K562 (cell line): ENCODE results near the gene SIGLEC15. TPM values are rescaled to one million over a fixed set of nuclear protein-coding genes. Genes with fewer than 3 reads are reported as not detected.

Experiments used
- ATAC-seq: fragments of 200-7000 bp; cut with Tn5 transposase; 3 replicates; pipeline ENCODE4 v1.9.1; 2020; ENCODE audit warnings: moderate library complexity
- BruUV-seq: library from RNA; stranded (reverse); fragments of 400-500 nt; replicated peaks from 2 replicates; lab custom pipeline; 2021; lab: Mats Ljungman, UMichigan
- CTCF ChIA-PET: fragments of 300-600 bp; formaldehyde crosslinking; extraction: SDS; loops from one replicate; lab custom pipeline; 2021; ENCODE audit warnings: low intra/inter-chr PET ratio; lab: Yijun Ruan, JAX
- POLR2A ChIA-PET: fragments of 300-600, 350-650 bp; sonication (Branson Sonifier 250); formaldehyde crosslinking; extraction: SDS; loops from one replicate; lab custom pipeline; 2021; ENCODE audit warnings: antibody characterized with exemption, inconsistent platforms; lab: Yijun Ruan, JAX
- DNase-seq, 4 experiments: peaks; one replicate each; pipeline versions ENCODE4 v3.0.0 to v3.0.0-alpha.2; 2011 to 2018; ENCODE audit warnings: low spot score in 3 of 4, mixed read lengths in 3 of 4; ENCODE audit errors: extremely low read depth in 1 of 4
- FAIRE-seq: peaks from 2 replicates; lab custom pipeline; 2011; peaks lifted over from hg19 to GRCh38; lab: Jason Lieb, UNC
- H2AFZ ChIP-seq: 2 replicates; pipeline ENCODE4 v1.6.0; 2011; ENCODE audit warnings: low read depth, low read length, control low read depth, inconsistent platforms
- H3K27ac ChIP-seq: fragments of 200-600 bp; 3 replicates; pipeline ENCODE4 v1.8.0; 2011; ENCODE audit warnings: low read depth, mild to moderate bottlenecking, control low read depth, inconsistent platforms, low read length, moderate library complexity, mixed read lengths; ENCODE audit errors: extremely low read depth
- H3K27me3 ChIP-seq, 2 experiments: fragments of 300-600 bp in 1 of 2; 2 replicates in 1 of 2; 3 replicates in 1 of 2; pipeline versions ENCODE4 v1.6.0 to v1.8.0; 2011; ENCODE audit warnings: inconsistent platforms in 2 of 2, low read length in 2 of 2, mild to moderate bottlenecking in 1 of 2, mixed read lengths in 1 of 2, moderate library complexity in 1 of 2; ENCODE audit not compliant: control insufficient read depth in 2 of 2, insufficient read depth in 2 of 2
- H3K36me3 ChIP-seq: fragments of 300-600 bp; 3 replicates; pipeline ENCODE4 v1.8.0; 2011; ENCODE audit warnings: mild to moderate bottlenecking, low read length, inconsistent platforms; ENCODE audit not compliant: control insufficient read depth, insufficient read depth
- H3K4me1 ChIP-seq, 2 experiments: fragments of 200-600 bp in 1 of 2; replicated peaks in 1 of 2; 2 replicates in 1 of 2; 3 replicates in 1 of 2; pipeline versions ENCODE4 v1.5.1 to v1.8.0; 2011; ENCODE audit warnings: inconsistent platforms in 2 of 2, low read length in 2 of 2, mild to moderate bottlenecking in 1 of 2, mixed read lengths in 1 of 2, moderate library complexity in 1 of 2; ENCODE audit not compliant: control insufficient read depth in 2 of 2, insufficient read depth in 2 of 2
- H3K4me2 ChIP-seq: 2 replicates; pipeline ENCODE4 v1.6.1; 2011; ENCODE audit warnings: low read length, control low read depth, inconsistent platforms, mixed read lengths; ENCODE audit not compliant: insufficient read depth
- H3K4me3 ChIP-seq: fragments of 200-600 bp; sonication (generic), shearing (Covaris generic); 2 replicates; pipeline ENCODE4 v1.5.1; 2016; ENCODE audit warnings: control low read depth, inconsistent platforms
- H3K79me2 ChIP-seq: fragments of 200-600 bp; 3 replicates; pipeline ENCODE4 v1.8.0; 2011; ENCODE audit warnings: low read length, inconsistent platforms; ENCODE audit not compliant: control insufficient read depth, insufficient read depth
- H3K9ac ChIP-seq, 2 experiments: 2 replicates each; pipeline versions ENCODE4 v1.6.0 to v1.6.1; 2011; ENCODE audit warnings: low read depth in 2 of 2, low read length in 2 of 2, control low read depth in 1 of 2, inconsistent platforms in 1 of 2, mild to moderate bottlenecking in 1 of 2, mixed read lengths in 1 of 2; ENCODE audit not compliant: insufficient read depth in 1 of 2
- H3K9me1 ChIP-seq: one replicate; pipeline ENCODE4 v1.6.0; 2011; ENCODE audit warnings: inconsistent platforms, mild to moderate bottlenecking, low read length, moderate library complexity; ENCODE audit not compliant: control insufficient read depth, insufficient read depth
- H3K9me3 ChIP-seq: replicated peaks from 2 replicates; pipeline ENCODE4 v1.5.1; 2011; ENCODE audit warnings: low read depth, low read length, inconsistent platforms; ENCODE audit not compliant: control insufficient read depth, insufficient read depth
- H4K20me1 ChIP-seq: replicated peaks from 2 replicates; pipeline ENCODE4 v1.6.1; 2011; ENCODE audit warnings: low read length, inconsistent platforms, mixed read lengths; ENCODE audit not compliant: control insufficient read depth, insufficient read depth
- HDAC6 ChIP-seq: IDR thresholded peaks from 2 replicates; pipeline ENCODE4 v1.6.1; 2012; ENCODE audit warnings: low read depth, mild to moderate bottlenecking, control low read depth, inconsistent platforms, low read length, moderate library complexity
- NFYB ChIP-seq: IDR thresholded peaks from 2 replicates; pipeline ENCODE4 v1.6.1; 2011; ENCODE audit warnings: mild to moderate bottlenecking, moderate library complexity; ENCODE audit not compliant: insufficient read length; ENCODE audit errors: extremely low read depth
- PHF21A ChIP-seq: fragments of 450-650 bp; IDR thresholded peaks from 2 replicates; pipeline ENCODE4 v1.6.1; 2017; ENCODE audit warnings: low read depth, borderline replicate concordance
- POLR2H ChIP-seq: IDR thresholded peaks from 2 replicates; pipeline ENCODE4 v1.6.1; 2016; ENCODE audit warnings: missing genetic modification characterization, low read depth, mild to moderate bottlenecking, control low read depth, missing compliant biosample characterization, moderate library complexity
- SMARCA5 ChIP-seq: fragments of 450-650 bp; IDR thresholded peaks from 2 replicates; pipeline ENCODE4 v1.6.1; 2016
- WGBS: fragments of 100-300 bp; shearing (Covaris generic); methylation state at CpG from one replicate; pipeline ENCODE4 v1.1.6; 2016; ENCODE audit warnings: low coverage, mixed read lengths; ENCODE audit not compliant: insufficient coverage; ENCODE audit errors: missing lambda C conversion rate; 5-methylcytosine and 5-hydroxymethylcytosine counted together
- in situ Hi-C: fragments of 300-500 bp; cut with MboI; formaldehyde crosslinking; loops from 4 replicates; pipeline ENCODE4 v1.15.0; 2018; ENCODE audit warnings: inconsistent platforms, mixed read lengths
- intact Hi-C: fragments of 100-400 bp; cut with micrococcal nuclease; formaldehyde crosslinking; loops from 2 replicates; pipeline ENCODE4 v1.14.2; 2022
- polyA plus RNA-seq, 8 experiments: library from polyadenylated mRNA; depleted of rRNA in 4 of 8; stranded (reverse) in 5 of 8; unstranded in 3 of 8; fragments of >200 nt; fragmentation: Nextera tagmentation in 2 of 8; fragmentation: Illumina TruSeq in 1 of 8; extraction: Ambion mirVana in 2 of 8; extraction: Trizol in 1 of 8; gene quantifications; 2 replicates each; pipeline versions ENCODE4 v1.2.1 to v1.2.3, GENCODE V29; 2011 to 2014; ENCODE audit warnings: inconsistent platforms in 1 of 8, missing spikeins in 1 of 8
- total RNA-seq, 7 experiments: library from RNA; depleted of rRNA in 6 of 7; stranded (reverse); fragments of >200 nt in 6 of 7; fragmentation: Illumina TruSeq in 2 of 7; extraction: Trizol in 2 of 7; gene quantifications; 2 replicates each; pipeline versions ENCODE4 v1.2.1 to v1.2.3, GENCODE V29; 2011 to 2021; ENCODE audit warnings: low replicate concordance in 1 of 7
- TF ChIP-seq, protein P1 (sequence below): sonication (generic); formaldehyde crosslinking; IDR thresholded peaks from 2 replicates; pipeline ENCODE4 v1.8.0; 2022; ENCODE audit warnings: mild to moderate bottlenecking, low read depth, missing genetic modification reagents
- TF ChIP-seq, protein P2 (sequence below), 2 experiments: IDR thresholded peaks in 1 of 2; conservative IDR thresholded peaks in 1 of 2; 2 replicates each; pipeline ENCODE4 v1.6.1; 2016; ENCODE audit warnings: low read depth in 2 of 2, mild to moderate bottlenecking in 1 of 2, missing compliant biosample characterization in 1 of 2, missing genetic modification characterization in 1 of 2, moderate library complexity in 1 of 2

SIGLEC15 gene
- total and polyA plus RNA-seq, 9 of the 15 experiments (the other 6 are each of a cell fraction or from before 2014, with no cell fraction given) = not detected

GRCh38 chr18:45785134-45785533 lies 40.3 kb upstream of the SIGLEC15 start:
- in situ Hi-C loops (no loop called here), intact Hi-C loops (no loop called here)
- ATAC-seq (no peak), DNase-seq (no peak), FAIRE-seq (no peak)
- no peak for TF ChIP-seq NFYB
- H3K9me1 ChIP-seq = no peaks in the 10 kb centered on the region
- H4K20me1 ChIP-seq = no peaks in the 10 kb centered on the region
- no peak overlapping the region for H3K27ac ChIP-seq
- ChIA-PET POLR2A (no interaction called here), CTCF (no interaction called here)
- WGBS = 2% methylated on average over 4 of the region's 4 CpGs
- no TSS peak for BruUV-seq
- H3K27me3 ChIP-seq = peaks cover 0 to 5% of the 10 kb centered on the region in 2 experiments; a peak in 1 of 5 replicates
- H3K9me3 ChIP-seq = no peaks in the 10 kb centered on the region
- no peak overlapping the region for H2AFZ ChIP-seq
- H3K36me3 ChIP-seq = no peaks in the 10 kb centered on the region
- H3K4me1 ChIP-seq = no peaks in the 10 kb centered on the region
- H3K4me3 ChIP-seq = no peak overlapping the region
- no peak overlapping the region for H3K4me2 ChIP-seq
- H3K9ac ChIP-seq = no peak overlapping the region
- H3K79me2 ChIP-seq = no peaks in the 10 kb centered on the region

GRCh38 chr18:45786941-45787340 lies 38.5 kb upstream of the SIGLEC15 start:
- Histone ChIP-seq H3K4me2 (no peak overlapping the region), H3K27me3 (no peaks in the 10 kb centered on the region), H3K36me3 (no peaks in the 10 kb centered on the region), H3K9me1 (no peaks in the 10 kb centered on the region), H3K79me2 (no peaks in the 10 kb centered on the region), H4K20me1 (no peaks in the 10 kb centered on the region), H3K9ac (no peak overlapping the region), H3K9me3 (no peaks in the 10 kb centered on the region), H2AFZ (no peak overlapping the region), H3K4me3 (no peak overlapping the region), H3K27ac (no peak overlapping the region), H3K4me1 (no peaks in the 10 kb centered on the region)
- in situ Hi-C loops (no loop called here), intact Hi-C loops (no loop called here)
- TF ChIP-seq, protein P1, sequence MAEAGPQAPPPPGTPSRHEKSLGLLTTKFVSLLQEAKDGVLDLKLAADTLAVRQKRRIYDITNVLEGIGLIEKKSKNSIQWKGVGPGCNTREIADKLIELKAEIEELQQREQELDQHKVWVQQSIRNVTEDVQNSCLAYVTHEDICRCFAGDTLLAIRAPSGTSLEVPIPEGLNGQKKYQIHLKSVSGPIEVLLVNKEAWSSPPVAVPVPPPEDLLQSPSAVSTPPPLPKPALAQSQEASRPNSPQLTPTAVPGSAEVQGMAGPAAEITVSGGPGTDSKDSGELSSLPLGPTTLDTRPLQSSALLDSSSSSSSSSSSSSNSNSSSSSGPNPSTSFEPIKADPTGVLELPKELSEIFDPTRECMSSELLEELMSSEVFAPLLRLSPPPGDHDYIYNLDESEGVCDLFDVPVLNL = no peak
- no peak for TF ChIP-seq PHF21A
- TF ChIP-seq, protein P2, sequence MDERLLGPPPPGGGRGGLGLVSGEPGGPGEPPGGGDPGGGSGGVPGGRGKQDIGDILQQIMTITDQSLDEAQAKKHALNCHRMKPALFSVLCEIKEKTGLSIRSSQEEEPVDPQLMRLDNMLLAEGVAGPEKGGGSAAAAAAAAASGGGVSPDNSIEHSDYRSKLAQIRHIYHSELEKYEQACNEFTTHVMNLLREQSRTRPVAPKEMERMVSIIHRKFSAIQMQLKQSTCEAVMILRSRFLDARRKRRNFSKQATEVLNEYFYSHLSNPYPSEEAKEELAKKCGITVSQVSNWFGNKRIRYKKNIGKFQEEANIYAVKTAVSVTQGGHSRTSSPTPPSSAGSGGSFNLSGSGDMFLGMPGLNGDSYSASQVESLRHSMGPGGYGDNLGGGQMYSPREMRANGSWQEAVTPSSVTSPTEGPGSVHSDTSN (CRISPR knock-in tag; IDR thresholded peaks at IDR 0.05; ENCODE audit: low read depth) = no peak
- TF ChIP-seq, protein P2 (tag; conservative IDR thresholded peaks at IDR 0.05; ENCODE audit: low read depth) = no peak
- TF ChIP-seq POLR2H = no peak
- no peak for TF ChIP-seq HDAC6
- TF ChIP-seq SMARCA5 = no peak
- no TSS peak for BruUV-seq
- DNase-seq (no peak), ATAC-seq (no peak), FAIRE-seq (no peak)
- CTCF ChIA-PET = no interaction called here
- WGBS = 3% methylated on average over 3 of the region's 3 CpGs
- POLR2A ChIA-PET = no interaction called here
